GM08714 (cell line): ENCODE data around the gene CACNA1D.

ENCODE experiments used
- H3K4me3 ChIP-seq: fragments of 200-500 bp; sonication (Bioruptor generic); 2 replicates; pipeline ENCODE4 v1.5.1; 2014; ENCODE audit warnings: mild to moderate bottlenecking, low read length, inconsistent platforms
- ZNF274 ChIP-seq: IDR thresholded peaks from 2 replicates; pipeline ENCODE4 v1.6.1; 2012; ENCODE audit warnings: mild to moderate bottlenecking, low read depth, low read length

Gene CACNA1D

DNA sequence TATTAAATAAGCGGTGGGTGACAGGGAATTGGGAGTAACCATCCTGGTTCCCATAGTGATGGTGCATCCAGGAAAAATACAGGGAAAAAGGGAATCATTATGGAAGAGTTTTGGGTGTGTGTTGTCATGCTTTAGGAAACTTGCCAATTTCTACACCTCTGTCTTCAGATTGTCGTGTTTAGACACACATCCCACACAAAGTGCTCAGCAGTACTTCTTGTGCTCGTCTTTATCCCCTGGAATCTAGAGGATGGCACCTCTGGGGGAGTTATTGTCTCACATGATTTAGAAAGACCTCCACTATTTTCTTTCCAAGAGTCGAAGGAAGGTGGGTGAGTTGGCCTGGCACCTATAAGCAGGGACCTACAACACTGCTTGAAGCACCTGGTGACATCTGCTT lies 35.8 kb downstream of the CACNA1D start:
- H3K4me3 ChIP-seq: no peak overlapping the region
- no peak for TF ChIP-seq ZNF274

DNA sequence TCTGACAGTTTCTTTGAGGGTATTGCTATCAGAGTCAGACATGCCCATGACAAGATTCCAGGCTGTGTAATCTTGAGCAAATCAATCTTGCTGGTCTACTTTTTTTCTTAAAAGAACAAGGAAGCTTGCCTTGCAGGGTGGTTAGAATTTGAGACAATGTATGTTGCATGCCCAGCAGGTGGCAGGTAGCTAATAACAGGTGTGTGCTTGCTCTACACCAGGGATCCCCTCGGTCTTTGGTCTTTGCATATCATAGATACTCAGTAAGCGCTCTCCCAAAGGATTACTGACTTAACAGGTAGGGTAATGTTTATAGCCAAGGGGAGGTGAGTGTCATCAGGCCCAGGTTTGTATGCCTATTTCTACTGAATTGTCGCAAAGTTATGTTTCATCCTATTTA lies 37.3 kb downstream of the CACNA1D start:
- H3K4me3 ChIP-seq: no peak overlapping the region
- no peak for TF ChIP-seq ZNF274

DNA sequence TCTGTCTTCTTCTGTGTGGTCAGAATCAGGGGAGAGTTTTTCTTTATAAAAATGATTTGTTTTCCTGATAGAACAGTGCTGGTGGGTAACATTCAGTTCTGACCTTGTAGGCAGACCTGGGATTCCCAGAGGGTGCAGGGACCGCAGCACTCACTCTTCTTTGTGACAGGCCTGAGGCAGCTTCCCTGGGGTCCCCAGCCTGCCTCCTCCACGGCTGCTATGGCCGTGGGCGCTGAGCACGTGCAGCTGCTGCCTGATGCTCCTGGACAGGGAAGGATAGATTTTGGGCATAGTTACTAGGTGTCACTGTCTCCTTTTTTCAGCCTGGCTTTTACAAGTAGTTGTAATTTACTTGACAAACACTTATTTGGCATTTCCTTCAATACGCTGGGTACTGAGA lies 39.1 kb downstream of the CACNA1D start:
- TF ChIP-seq ZNF274: no peak
- no peak overlapping the region for H3K4me3 ChIP-seq

DNA sequence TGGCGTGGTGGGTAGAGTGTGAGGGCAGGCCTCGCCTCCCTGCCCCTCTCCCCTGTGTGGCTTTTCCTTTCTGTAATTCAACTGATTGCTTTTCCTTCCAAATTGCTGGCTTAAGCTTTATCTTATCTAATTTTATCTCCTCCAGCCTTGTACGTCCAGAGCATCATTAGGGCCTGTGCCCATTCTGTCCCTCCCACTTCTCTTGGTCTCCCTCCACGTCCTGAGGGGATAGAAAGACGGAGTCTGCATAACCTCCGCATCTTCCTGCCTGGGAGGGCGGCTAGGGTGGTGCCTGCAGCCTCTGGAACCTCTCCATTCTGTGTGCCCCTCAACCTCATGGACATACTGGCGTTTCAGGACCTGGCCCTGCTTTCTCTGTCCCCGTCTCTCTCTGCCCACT lies 39.8 kb downstream of the CACNA1D start:
- TF ChIP-seq ZNF274: no peak
- no peak overlapping the region for H3K4me3 ChIP-seq

DNA sequence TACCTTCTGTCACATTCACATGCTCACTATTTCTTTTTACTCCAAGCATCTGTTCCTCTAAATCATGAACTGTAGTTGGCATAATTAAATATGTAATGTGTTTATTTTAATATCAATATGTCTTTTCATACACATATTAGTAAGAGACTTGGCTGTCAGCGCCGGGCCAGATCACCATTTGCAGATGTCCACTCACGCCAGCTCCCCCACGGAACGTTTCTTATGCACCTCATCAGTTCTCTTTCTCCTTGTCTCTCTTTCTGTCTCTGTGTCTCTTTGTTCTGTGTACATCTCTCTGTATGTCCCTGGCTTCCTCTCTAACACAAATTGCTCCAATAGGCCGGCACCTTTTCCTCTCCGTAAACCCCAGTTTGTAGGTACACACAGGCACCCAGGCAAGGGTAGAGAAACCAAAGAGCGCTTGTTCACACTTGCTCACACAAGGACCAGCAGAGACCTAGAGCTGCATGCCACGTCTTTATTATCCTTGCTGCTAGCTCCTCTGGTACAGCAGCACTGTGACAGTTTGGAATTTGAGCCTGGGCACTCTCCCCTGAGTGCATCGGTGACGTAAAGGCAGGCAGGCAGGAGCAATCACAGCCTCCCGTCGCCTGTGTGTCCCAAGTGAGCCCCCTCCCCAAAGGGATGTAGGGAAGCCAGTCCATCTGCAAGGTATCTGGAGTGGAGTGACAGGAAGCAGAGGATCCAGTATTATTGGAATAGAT lies 40.4 kb downstream of the CACNA1D start:
- TF ChIP-seq ZNF274: no peak

DNA sequence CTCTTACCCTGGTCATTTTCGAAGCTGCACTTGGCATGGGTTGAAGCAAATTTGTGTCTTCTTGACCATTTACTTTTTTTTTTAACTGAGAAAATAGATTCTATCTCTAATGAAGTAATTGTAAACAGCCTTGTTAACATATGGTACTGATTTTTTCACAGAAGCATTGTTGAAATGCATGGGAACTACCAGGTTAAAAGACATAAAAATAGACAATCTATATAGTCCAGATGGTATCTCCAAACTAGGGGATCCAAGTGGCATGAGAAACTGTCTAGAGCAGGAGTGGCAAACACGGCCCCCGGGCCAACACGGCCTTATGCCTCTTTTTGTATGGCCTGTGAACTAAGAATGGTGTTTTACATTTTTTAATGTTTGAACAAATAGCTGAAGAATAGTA lies 41.9 kb downstream of the CACNA1D start:
- H3K4me3 ChIP-seq: no peak overlapping the region
- TF ChIP-seq ZNF274: no peak

More for the DNA sequence above, 40.4 kb downstream of the CACNA1D start:
- H3K4me3 ChIP-seq: no peak overlapping the region

DNA sequence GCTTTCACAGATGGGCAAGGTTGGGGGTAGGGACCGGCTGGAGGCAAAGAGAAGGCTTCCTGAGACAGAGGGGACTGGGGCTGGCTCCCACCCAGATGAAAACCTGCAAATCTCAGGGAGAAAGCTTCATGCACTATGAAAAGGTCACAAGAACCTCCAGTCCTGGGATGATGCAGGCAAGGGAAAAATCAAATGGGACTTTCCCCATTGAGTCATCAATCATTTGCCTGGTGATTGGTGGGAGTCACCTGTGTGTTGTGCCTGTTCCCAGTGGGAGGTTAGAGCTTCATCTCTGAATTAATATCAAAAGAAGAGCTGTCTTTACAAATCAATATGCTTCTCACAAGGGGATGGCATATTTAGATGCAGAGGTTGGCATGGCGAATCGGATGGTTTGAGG lies 49.9 kb downstream of the CACNA1D start:
- TF ChIP-seq ZNF274: no peak
- no peak overlapping the region for H3K4me3 ChIP-seq

DNA sequence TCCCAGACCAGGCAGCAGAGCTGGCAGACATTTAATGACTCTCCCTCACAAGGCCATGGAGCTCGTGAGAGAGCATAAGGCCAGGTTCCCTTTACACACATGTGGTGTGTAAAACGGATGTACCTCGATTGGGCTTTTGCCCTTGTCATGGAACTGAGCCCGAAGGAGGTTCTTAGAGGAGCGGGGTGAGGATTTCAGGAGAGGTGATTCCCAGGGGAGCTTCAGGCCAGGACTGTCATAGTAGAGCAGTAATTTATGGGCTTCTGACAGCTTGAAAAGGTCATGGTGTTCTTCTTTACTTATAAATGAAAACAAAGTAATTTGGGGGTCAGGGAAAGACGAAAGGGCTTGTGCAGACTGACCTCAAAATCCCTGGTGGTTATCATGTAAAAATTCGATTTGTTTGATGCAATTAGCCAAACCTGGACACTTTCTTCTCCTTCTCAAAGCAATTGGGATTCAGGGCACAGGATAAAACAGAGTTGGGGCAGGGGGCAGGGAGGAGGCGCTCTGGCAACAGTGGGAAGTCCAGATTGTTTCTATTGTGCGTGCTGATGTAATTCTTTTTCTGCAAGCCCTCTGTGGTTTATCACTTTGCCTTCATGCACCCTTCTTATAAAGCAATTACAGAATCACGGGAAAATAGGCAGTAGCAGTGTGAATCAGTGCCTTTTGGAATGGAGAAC lies 51.0 kb downstream of the CACNA1D start:
- H3K4me3 ChIP-seq: no peak overlapping the region
- no peak for TF ChIP-seq ZNF274

DNA sequence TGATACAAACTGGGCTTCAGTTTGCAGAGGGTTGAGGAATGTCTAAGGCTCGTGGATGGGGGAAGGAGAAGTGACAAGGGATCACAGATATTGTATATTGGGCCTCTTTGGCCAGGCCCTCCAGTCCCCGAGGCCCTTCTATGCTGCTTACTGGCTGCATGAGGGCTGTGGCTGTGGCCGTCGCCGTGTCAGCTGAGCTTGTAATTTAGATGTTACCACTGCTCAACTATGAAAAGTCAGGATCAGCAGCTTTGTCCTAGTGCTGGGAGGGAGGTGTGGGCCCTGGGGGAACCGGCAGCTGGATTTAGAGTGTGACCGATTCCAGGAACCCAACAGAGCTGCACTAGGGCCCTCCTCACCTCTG lies 51.6 kb downstream of the CACNA1D start:
- TF ChIP-seq ZNF274: no peak
- no peak overlapping the region for H3K4me3 ChIP-seq

DNA sequence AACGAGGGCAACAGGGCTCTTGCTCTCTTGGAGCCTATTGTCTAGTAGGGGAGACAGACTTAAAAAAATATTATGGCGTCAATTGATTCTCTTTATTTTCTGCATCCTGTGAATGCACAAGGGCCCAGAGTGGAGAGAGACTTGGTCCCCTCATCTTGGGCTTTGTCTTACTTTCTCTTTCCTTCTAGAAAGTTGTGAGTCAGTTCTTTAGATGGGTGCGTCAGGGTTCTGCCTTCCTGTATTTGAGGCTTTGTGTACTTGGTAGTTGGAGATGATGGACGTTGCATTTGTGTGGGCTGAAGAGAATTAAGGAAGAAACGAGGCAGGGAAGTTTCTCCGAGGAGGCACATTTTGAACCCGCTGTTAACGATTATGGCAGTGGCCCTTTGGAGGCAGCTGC lies 52.9 kb downstream of the CACNA1D start:
- no peak overlapping the region for H3K4me3 ChIP-seq
- TF ChIP-seq ZNF274: no peak

DNA sequence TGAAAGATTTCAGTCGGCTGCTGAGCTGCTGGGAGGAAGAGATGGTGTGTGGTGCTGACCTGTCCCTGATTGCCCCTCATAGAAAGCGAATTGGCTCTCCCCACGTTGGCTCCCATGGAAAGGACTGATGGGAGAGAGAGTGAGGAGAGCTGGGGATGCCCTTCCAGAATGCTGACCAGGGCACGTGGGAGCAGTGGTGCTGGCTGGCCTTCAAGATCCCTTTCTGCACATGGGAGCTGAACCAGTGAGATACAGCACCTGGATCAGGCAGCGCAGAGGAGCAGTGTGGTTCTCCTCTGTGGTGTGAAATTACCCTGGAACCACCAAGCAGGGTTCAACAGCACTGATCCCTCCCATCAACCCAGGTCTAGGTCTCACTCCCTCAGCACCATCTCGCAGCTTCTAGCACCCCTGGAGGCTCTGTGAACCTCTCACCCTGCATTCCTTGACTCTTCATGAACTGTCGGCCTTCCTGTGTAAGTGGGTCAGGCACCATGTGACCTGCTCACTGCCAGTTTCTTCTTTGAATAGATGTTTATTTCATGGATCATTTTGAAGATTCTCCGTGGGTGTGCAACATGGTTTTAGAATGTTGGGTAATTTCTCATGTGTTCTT lies 55.7 kb downstream of the CACNA1D start:
- no peak overlapping the region for H3K4me3 ChIP-seq
- no peak for TF ChIP-seq ZNF274

DNA sequence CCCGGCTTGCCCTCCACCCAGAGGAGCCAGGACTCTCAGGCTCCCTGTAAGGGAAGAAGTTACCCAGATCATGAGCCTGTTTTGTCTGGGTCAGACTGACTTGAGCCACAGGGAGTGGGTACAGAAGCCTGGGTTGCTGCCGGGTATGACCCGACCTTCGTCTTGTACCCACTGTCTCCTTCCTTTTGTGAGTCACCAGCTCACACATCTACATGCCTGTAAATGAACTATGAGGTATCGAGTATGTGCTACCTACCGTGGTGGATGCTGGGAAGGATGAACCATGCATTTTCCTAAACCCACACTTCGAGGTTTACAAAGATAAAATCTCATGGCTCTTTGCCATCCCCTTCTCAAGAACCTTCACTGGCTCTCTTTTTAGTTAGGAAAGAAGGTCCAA lies 56.9 kb downstream of the CACNA1D start:
- no peak overlapping the region for H3K4me3 ChIP-seq
- TF ChIP-seq ZNF274: no peak

DNA sequence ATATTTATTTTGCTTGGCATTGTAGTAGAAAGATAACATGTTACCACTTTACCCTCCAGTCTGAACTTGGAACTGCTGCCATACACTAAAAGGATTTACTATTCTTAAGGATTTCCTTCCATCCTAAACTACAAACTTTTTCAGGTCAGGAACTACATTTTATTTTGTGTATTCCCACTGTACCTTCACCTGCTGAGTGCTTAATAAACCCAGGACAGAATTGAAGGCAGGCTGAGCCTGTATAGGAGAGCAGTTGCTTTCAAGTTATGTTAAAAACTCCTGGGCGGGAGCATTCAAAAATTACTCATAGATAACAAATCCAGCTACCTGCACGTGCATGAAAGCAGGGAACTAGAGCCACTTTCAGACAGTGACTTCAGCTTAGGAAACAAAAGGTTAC lies 58.3 kb downstream of the CACNA1D start:
- TF ChIP-seq ZNF274: no peak

DNA sequence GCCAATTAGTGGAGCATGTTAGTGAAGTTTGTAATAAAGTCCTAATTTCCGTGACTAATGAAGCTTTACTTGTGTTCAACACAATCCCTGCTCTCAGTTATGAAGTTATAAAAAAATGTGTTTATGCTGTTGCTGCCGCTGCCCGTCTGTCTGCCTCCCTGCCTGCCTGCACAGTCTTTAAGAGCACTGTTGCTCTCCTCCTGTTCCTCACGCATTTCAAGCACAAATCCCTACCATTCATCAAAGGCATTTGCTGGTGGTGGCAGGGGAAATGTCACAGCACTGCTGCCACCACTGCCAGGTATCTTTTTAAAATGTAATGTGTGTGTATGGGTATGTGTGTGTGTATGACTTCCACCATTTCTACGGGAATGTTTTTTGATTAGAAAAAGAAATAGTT lies 58.8 kb downstream of the CACNA1D start:
- H3K4me3 ChIP-seq: no peak overlapping the region
- TF ChIP-seq ZNF274: no peak

More for the DNA sequence above, 58.3 kb downstream of the CACNA1D start:
- no peak overlapping the region for H3K4me3 ChIP-seq

DNA sequence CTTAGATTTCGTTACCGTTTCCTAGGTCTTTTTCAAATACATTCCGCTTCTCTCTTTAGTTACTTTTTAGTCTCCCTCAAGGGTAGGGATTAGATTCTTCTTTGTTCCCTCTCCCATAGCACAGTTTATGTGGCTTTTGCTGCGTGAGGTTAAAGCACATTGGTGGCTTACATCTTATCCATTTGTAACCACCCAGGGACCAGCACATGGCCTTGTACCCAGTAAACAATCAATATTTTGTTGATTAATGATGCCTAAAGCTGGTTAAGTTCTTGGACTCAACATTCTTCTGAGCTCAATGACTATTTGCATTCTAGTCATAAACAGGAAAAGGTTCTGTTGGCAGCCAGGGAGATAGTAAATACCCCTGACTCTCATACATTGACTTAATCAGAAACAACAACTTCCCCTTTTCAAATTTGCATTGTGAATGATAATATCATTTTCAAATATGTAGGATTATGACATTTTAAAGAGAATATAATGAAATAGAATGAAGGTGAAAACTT lies 60.2 kb downstream of the CACNA1D start:
- no peak for TF ChIP-seq ZNF274
- no peak overlapping the region for H3K4me3 ChIP-seq

DNA sequence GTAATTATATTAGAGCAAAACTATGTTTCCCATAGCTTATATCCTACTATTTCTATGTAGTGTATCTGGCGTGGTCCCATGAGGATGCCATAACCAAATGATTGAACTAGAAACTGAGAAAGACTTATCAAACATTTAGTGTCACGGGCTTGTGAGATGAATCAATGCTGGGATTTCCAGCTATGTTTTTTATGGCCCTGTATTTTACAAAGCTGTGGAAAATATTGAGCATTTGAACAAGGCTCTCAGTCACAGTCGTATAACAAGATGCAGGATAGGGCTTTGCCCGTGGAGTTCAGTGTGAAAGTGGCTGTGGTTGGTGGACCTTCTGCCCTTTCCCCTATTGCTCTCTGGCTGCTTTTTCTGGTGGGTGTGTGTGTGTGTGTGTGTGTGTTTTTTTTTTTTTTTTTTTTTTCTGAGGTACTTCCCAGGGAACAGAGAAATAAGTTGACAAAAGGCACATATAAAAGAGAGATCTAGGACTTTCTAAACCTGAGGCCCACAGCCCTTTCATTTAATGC lies 60.7 kb downstream of the CACNA1D start:
- TF ChIP-seq ZNF274: no peak
- peak overlapping the region; percentile 28; the same call in 1 of the 2 replicates for H3K4me3 ChIP-seq
